ENCODE data around the gene DCST2.

DNA sequence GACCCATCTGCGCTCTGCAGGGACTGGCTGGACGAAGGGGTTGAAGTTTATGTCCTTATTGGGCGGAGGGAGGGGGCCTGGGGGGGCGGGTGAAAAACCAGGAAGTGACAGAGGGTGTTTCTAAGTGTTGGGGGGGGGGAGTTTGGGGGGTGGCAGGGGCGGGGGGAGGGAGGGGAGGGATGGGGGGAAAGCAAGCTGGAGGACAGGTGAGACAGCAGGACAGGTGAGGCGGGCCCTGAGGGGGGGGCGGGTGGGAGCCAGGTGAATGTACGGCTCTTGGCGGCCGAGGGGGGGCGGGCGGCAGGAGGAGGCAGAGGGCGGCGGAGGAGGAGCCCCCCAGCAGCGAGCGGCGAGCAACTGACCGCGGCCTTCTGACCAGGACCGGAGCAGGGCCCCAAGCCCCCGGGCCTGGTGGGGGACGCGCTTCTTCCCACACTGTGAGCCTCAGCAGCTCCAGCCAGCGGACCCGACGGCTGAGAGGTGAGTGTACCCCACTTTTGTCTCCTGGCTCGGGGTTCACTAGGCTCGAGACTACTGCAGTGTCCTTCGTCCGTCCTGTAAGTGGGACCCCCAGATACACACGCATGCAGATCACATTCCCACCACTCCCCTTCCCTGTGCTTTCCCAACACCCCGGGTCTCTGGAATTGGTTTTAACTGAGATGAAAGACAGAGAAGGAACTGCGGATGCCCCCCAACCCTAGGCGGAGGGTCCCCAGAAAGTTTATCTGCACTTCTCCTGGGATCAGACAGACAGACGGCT, 30.9 kb downstream of the DCST2 start, which contains the start of gene ZBTB7B:
- TF ChIP-seq POLR2A (IDR thresholded peaks at IDR 0.05): no peak
- TF ChIP-seq, protein P1, sequence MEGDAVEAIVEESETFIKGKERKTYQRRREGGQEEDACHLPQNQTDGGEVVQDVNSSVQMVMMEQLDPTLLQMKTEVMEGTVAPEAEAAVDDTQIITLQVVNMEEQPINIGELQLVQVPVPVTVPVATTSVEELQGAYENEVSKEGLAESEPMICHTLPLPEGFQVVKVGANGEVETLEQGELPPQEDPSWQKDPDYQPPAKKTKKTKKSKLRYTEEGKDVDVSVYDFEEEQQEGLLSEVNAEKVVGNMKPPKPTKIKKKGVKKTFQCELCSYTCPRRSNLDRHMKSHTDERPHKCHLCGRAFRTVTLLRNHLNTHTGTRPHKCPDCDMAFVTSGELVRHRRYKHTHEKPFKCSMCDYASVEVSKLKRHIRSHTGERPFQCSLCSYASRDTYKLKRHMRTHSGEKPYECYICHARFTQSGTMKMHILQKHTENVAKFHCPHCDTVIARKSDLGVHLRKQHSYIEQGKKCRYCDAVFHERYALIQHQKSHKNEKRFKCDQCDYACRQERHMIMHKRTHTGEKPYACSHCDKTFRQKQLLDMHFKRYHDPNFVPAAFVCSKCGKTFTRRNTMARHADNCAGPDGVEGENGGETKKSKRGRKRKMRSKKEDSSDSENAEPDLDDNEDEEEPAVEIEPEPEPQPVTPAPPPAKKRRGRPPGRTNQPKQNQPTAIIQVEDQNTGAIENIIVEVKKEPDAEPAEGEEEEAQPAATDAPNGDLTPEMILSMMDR (IDR thresholded peaks at IDR 0.05): no peak
